Natural killer cell (primary cell): ENCODE measurements around the gene NLGN4Y. TPM values are rescaled to one million over a fixed set of nuclear protein-coding genes. Genes with fewer than 3 reads are reported as not detected.

ENCODE experiments used
- ATAC-seq, 3 donors: fragments of 150-1000 bp in 2 of 3; fragments of 200-7000 bp in 1 of 3; cut with Tn5 transposase; 1 replicate in 1 of 3; 2 replicates in 2 of 3; pipeline ENCODE4 v1.10.0; 2021; ENCODE audit warnings: mild to moderate bottlenecking in 2 of 3, moderate library complexity in 2 of 3
- DNase-seq, 2 donors: peaks; one replicate each; pipeline versions ENCODE4 v3.0.0 to v3.0.0-alpha.2; 2013 to 2021; ENCODE audit warnings: mixed read lengths in 1 of 2
- H3K27ac ChIP-seq: one replicate; pipeline ENCODE4 v1.5.1; 2013; ENCODE audit warnings: mild to moderate bottlenecking, low read length
- H3K27me3 ChIP-seq: one replicate; pipeline ENCODE4 v1.6.1; 2013; ENCODE audit warnings: low read length; ENCODE audit not compliant: control insufficient read depth, insufficient read depth
- H3K36me3 ChIP-seq: one replicate; pipeline ENCODE4 v1.6.1; 2013; ENCODE audit warnings: low read length; ENCODE audit not compliant: control insufficient read depth, insufficient read depth
- H3K4me1 ChIP-seq: one replicate; pipeline ENCODE4 v1.6.1; 2013; ENCODE audit warnings: low read length; ENCODE audit not compliant: control insufficient read depth, insufficient read depth
- H3K4me3 ChIP-seq: one replicate; pipeline ENCODE4 v1.5.1; 2013; ENCODE audit warnings: low read length
- H3K9me3 ChIP-seq: one replicate; pipeline ENCODE4 v1.6.1; 2013; ENCODE audit warnings: low read length; ENCODE audit not compliant: control insufficient read depth, insufficient read depth
- H3K27ac Mint-ChIP-seq, 2 donors: one replicate each; pipeline ENCODE4 v1.8.0; 2022; ENCODE audit warnings: mild to moderate bottlenecking in 2 of 2, mixed read lengths in 2 of 2, moderate library complexity in 1 of 2
- H3K27me3 Mint-ChIP-seq, 2 donors: one replicate each; pipeline ENCODE4 v1.8.0; 2022; ENCODE audit warnings: low read depth in 2 of 2, mixed read lengths in 2 of 2
- H3K36me3 Mint-ChIP-seq: one replicate; pipeline ENCODE4 v1.8.0; 2022; ENCODE audit warnings: mixed read lengths
- H3K4me1 Mint-ChIP-seq, 2 donors: one replicate each; pipeline ENCODE4 v1.8.0; 2022; ENCODE audit warnings: mixed read lengths in 2 of 2
- H3K4me3 Mint-ChIP-seq: one replicate; pipeline ENCODE4 v1.8.0; 2022; ENCODE audit warnings: mild to moderate bottlenecking, moderate library complexity, mixed read lengths
- H3K9me3 Mint-ChIP-seq, 2 donors: one replicate each; pipeline ENCODE4 v1.8.0; 2022; ENCODE audit warnings: mixed read lengths in 2 of 2
- WGBS: methylation state at CpG from one replicate; pipeline ENCODE4 v1.1.7; 2013; ENCODE audit warnings: missing lambda C conversion rate; ENCODE audit not compliant: insufficient coverage; 5-methylcytosine and 5-hydroxymethylcytosine counted together
- intact Hi-C: fragments of 100-400 bp; cut with micrococcal nuclease; formaldehyde crosslinking; loops from one replicate; pipeline ENCODE4 v1.14.2; 2022
- total RNA-seq, 4 donors: library from RNA; stranded (reverse); fragments of 120-200 nt in 1 of 4; gene quantifications; one replicate each; pipeline versions ENCODE4 v1.2.3 to v1.2.4, GENCODE V29; 2013 to 2022
- TF ChIP-seq, protein P1 (sequence below): fragments of 200-600 bp; IDR thresholded peaks from one replicate; pipeline ENCODE4 v1.8.0; 2022; ENCODE audit warnings: antibody characterized with exemption

NLGN4Y gene
- total RNA-seq, 3 donors from 2014 or later (not counting 1 experiment from before 2014, with no cell fraction given): 0.38 TPM; not detected in 2

DNA sequence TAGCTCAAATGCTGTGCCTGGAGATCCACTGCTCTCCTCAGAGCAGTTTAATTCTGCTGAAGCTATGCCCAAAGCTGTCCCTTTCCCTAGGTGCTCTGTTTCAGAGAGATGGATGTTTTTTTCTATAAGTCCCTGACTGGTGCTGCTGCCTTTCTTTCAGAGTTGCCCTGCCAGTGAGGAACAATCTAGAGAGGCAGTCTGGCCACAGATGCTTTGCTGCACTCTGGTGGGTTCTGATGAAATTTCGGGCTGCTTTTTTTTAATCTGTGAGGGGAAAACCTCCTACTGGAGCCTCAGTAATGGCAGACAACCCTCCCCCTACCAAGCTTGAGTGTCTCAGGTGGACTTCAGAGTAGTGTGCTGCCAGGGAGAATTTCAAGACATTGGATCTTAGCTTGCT is 93.3 kb downstream of the NLGN4Y start:
- no peaks in the 10 kb centered on the region for H3K27me3 ChIP-seq
- intact Hi-C loops: no loop called here
- no peaks in the 10 kb centered on the region for H3K9me3 ChIP-seq
- Mint-ChIP-seq H3K4me3 (no peak overlapping the region), H3K27ac (no peak overlapping the region), H3K4me1 (no peaks in the 10 kb centered on the region), H3K9me3 (peaks cover 0 to 11% of the 10 kb centered on the region in 2 donors), H3K27me3 (no peaks in the 10 kb centered on the region), H3K36me3 (no peaks in the 10 kb centered on the region)
- no peaks in the 10 kb centered on the region for H3K36me3 ChIP-seq
- H3K4me1 ChIP-seq: no peaks in the 10 kb centered on the region
- no CpG with 5 or more reads among the region's 1 CpG for WGBS
- DNase-seq: no peak
- no peak overlapping the region for H3K4me3 ChIP-seq
- ATAC-seq: no peak
- H3K27ac ChIP-seq: no peak overlapping the region
- TF ChIP-seq, protein P1, sequence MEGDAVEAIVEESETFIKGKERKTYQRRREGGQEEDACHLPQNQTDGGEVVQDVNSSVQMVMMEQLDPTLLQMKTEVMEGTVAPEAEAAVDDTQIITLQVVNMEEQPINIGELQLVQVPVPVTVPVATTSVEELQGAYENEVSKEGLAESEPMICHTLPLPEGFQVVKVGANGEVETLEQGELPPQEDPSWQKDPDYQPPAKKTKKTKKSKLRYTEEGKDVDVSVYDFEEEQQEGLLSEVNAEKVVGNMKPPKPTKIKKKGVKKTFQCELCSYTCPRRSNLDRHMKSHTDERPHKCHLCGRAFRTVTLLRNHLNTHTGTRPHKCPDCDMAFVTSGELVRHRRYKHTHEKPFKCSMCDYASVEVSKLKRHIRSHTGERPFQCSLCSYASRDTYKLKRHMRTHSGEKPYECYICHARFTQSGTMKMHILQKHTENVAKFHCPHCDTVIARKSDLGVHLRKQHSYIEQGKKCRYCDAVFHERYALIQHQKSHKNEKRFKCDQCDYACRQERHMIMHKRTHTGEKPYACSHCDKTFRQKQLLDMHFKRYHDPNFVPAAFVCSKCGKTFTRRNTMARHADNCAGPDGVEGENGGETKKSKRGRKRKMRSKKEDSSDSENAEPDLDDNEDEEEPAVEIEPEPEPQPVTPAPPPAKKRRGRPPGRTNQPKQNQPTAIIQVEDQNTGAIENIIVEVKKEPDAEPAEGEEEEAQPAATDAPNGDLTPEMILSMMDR: no peak

DNA sequence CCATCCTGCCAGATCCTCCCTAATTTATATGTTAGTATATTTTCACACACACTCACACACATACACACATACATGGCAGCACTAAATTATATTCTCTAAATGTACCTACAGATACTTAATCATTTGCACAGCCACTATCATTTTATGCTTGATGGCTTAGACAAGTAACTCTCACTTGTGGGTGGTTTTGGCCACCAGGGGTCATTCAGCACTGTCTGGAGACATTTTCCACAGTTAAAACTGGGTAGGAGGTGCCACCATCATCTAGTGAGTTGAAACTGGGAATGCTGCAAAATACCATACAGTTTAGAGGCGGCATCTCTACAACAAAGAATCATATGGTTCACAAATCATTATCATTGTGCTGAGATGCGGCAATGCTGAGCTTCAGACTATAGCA is 94.2 kb downstream of the NLGN4Y start:
- no peak overlapping the region for H3K4me3 Mint-ChIP-seq
- no peaks in the 10 kb centered on the region for H3K4me1 ChIP-seq
- no peak overlapping the region for H3K27ac Mint-ChIP-seq
- H3K36me3 Mint-ChIP-seq: no peaks in the 10 kb centered on the region
- 100% methylated on average over 2 of the region's 2 CpGs for WGBS
- no peaks in the 10 kb centered on the region for H3K27me3 ChIP-seq
- no peak for ATAC-seq
- no peak overlapping the region for H3K4me3 ChIP-seq
- H3K9me3 ChIP-seq: no peaks in the 10 kb centered on the region
- H3K36me3 ChIP-seq: no peaks in the 10 kb centered on the region
- no peak for DNase-seq
- intact Hi-C loops: no loop called here
- TF ChIP-seq, protein P1: no peak
- H3K27ac ChIP-seq: no peak overlapping the region
- peaks cover 0 to 11% of the 10 kb centered on the region in 2 donors for H3K9me3 Mint-ChIP-seq
- H3K4me1 Mint-ChIP-seq: no peaks in the 10 kb centered on the region
- no peaks in the 10 kb centered on the region for H3K27me3 Mint-ChIP-seq

DNA sequence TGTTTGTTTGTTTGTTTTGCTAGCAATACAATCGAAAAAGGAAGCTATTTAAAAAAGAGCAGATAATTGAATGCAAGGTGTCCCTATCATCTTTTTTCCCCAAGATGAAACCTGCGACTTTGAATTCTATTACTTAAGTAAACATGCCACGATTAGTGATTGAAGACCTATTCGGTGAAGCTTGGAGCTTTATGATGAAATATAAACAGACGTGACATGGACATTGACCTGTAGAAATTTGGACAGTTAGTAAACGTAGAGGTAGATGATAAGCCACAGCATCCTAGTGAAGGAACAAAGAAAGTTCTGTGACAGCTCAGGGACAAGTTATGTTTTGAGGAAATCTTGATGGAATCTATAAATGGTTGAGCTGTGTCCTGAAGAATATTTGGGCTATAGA is 103.9 kb downstream of the NLGN4Y start:
- H3K9me3 Mint-ChIP-seq: no peaks in the 10 kb centered on the region

DNA sequence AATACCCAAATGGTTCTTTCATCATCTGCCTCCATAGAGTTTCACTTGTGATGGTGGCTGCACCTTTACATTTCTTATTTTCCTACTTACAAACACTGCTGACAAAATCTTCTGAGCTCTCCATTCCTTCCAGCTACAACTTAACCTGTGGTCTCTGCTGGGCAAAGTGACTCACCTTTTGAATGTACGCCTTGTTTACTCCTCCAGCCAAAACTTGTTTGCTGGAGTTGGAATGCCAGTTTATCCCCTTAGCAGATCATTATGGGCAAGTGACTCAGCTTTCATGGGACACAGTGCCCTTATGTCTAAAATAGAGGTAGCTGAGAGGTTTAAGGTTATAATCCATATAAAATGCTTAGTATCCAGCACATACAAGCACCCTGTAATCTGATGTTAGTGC is 107.3 kb downstream of the NLGN4Y start:
- Histone ChIP-seq H3K9me3 (no peaks in the 10 kb centered on the region), H3K36me3 (no peaks in the 10 kb centered on the region), H3K4me3 (no peak overlapping the region), H3K27ac (no peak overlapping the region), H3K4me1 (no peaks in the 10 kb centered on the region), H3K27me3 (no peaks in the 10 kb centered on the region)
- Mint-ChIP-seq H3K36me3 (no peaks in the 10 kb centered on the region), H3K27ac (no peak overlapping the region), H3K4me1 (no peaks in the 10 kb centered on the region), H3K27me3 (no peaks in the 10 kb centered on the region), H3K4me3 (no peak overlapping the region), H3K9me3 (no peaks in the 10 kb centered on the region)
- DNase-seq (no peak), ATAC-seq (no peak)
- TF ChIP-seq, protein P1: no peak
- intact Hi-C loops: no loop called here
- 90% methylated on average over 1 of the region's 1 CpG for WGBS

More for the DNA sequence above, 103.9 kb downstream of the NLGN4Y start:
- H3K4me3 Mint-ChIP-seq: no peak overlapping the region
- 87% methylated on average over 5 of the region's 6 CpGs for WGBS
- Histone ChIP-seq H3K27ac (no peak overlapping the region), H3K9me3 (no peaks in the 10 kb centered on the region), H3K27me3 (no peaks in the 10 kb centered on the region), H3K4me1 (no peaks in the 10 kb centered on the region), H3K4me3 (no peak overlapping the region), H3K36me3 (no peaks in the 10 kb centered on the region)
- H3K27ac Mint-ChIP-seq: no peak overlapping the region
- ATAC-seq (no peak), DNase-seq (no peak)
- H3K36me3 Mint-ChIP-seq: no peaks in the 10 kb centered on the region
- H3K4me1 Mint-ChIP-seq: no peaks in the 10 kb centered on the region
- intact Hi-C loops: no loop called here
- H3K27me3 Mint-ChIP-seq: no peaks in the 10 kb centered on the region
- TF ChIP-seq, protein P1: no peak
